Measurements from ENCODE around the gene OR2V2. TPM values are rescaled to one million over a fixed set of nuclear protein-coding genes. Genes with fewer than 3 reads are reported as not detected.

OR2V2 gene
- total RNA-seq, 1 experiment from 2014 or later = not detected

DNA sequence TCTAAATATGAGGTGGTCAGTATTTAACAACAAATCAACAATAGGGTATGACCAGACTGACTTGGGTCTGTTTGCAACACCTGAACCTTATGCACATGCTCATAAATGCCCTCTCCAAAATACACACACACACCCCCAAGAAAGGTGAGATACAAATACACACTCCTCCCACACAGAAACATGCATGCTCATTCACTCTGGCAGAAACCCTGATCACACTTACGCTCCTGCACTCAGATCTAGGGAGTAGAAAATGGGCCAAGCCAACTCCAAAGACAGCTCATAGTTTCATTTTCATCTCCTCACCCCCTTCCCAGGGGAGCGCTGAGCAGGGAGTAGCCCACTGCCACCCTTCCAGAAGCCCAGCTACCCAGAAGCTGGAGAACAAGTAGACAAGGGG is 46.3 kb downstream of the OR2V2 start:
- Histone ChIP-seq H3K23ac (ENCODE audit: insufficient read length, low read depth, low read length) (no peak overlapping the region), H4K5ac (ENCODE audit: insufficient read length, low read depth, low read length) (no peak overlapping the region), H4K20me1 (ENCODE audit: control insufficient read depth, insufficient read depth, insufficient read length) (no peaks in the 10 kb centered on the region), H3K9ac (ENCODE audit: extremely low read depth, insufficient read length, low read length) (no peak overlapping the region), H4K8ac (replicated peaks; ENCODE audit: insufficient read length, low read depth, low read length) (no peak overlapping the region), H3K27me3 (ENCODE audit: insufficient read depth, low read length) (peaks cover 16% of the 10 kb centered on the region), H2BK15ac (ENCODE audit: low read depth, low read length) (no peak overlapping the region), H4K91ac (ENCODE audit: insufficient read length, low read depth, low read length) (no peak overlapping the region), H3K27ac (ENCODE audit: insufficient read length, low read depth, low read length) (no peak overlapping the region), H3K79me2 (ENCODE audit: insufficient read depth, low read length) (no peaks in the 10 kb centered on the region), H3T11ph (ENCODE audit: low read length) (no peak overlapping the region), H3K4ac (ENCODE audit: low read depth, low read length) (no peak overlapping the region), H3K4me1 (ENCODE audit: insufficient read depth, low read length) (peaks cover 5% of the 10 kb centered on the region; the same call in 1 of the 2 replicates), H3K18ac (ENCODE audit: insufficient read length, low read depth, low read length) (no peak overlapping the region), H2BK5ac (ENCODE audit: insufficient read length, low read length) (no peak overlapping the region), H2AK5ac (ENCODE audit: insufficient read length, low read length) (no peak overlapping the region), H2BK20ac (ENCODE audit: low read depth, low read length, poor library complexity, severe bottlenecking) (no peak overlapping the region), H2BK12ac (ENCODE audit: insufficient read length, low read depth, low read length) (no peak overlapping the region), H3K4me2 (ENCODE audit: insufficient read depth, insufficient read length, low read length) (no peak overlapping the region), H3K79me1 (ENCODE audit: insufficient read depth, low read depth, low read length, poor library complexity, severe bottlenecking) (no peaks in the 10 kb centered on the region), H2BK120ac (ENCODE audit: low read depth, low read length, poor library complexity, severe bottlenecking) (no peak overlapping the region), H3K14ac (ENCODE audit: insufficient read depth, low read length) (no peak overlapping the region), H3K9me3 (ENCODE audit: control insufficient read depth, low read depth, low read length) (no peaks in the 10 kb centered on the region), H3K23me2 (ENCODE audit: insufficient read length, low read depth, low read length, poor library complexity, severe bottlenecking) (peaks cover 26% of the 10 kb centered on the region), H3K56ac (ENCODE audit: insufficient read length, low read depth, low read length) (no peak overlapping the region), H2AFZ (ENCODE audit: low read length) (no peak overlapping the region)
- no peak for DNase-seq
- H3K4me3 Mint-ChIP-seq = peak overlapping the region; percentile 18 to 40; a peak in 3 of 5 replicates
- WGBS (ENCODE audit: extremely low coverage, insufficient read length, low lambda C conversion rate) = no CpG with 5 or more reads among the region's 2 CpGs
- TF ChIP-seq, protein P1, sequence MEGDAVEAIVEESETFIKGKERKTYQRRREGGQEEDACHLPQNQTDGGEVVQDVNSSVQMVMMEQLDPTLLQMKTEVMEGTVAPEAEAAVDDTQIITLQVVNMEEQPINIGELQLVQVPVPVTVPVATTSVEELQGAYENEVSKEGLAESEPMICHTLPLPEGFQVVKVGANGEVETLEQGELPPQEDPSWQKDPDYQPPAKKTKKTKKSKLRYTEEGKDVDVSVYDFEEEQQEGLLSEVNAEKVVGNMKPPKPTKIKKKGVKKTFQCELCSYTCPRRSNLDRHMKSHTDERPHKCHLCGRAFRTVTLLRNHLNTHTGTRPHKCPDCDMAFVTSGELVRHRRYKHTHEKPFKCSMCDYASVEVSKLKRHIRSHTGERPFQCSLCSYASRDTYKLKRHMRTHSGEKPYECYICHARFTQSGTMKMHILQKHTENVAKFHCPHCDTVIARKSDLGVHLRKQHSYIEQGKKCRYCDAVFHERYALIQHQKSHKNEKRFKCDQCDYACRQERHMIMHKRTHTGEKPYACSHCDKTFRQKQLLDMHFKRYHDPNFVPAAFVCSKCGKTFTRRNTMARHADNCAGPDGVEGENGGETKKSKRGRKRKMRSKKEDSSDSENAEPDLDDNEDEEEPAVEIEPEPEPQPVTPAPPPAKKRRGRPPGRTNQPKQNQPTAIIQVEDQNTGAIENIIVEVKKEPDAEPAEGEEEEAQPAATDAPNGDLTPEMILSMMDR (conservative IDR thresholded peaks at IDR 0.05) = no peak
- peaks cover 5% of the 10 kb centered on the region in 2 experiments; a peak in 2 of 5 replicates for H3K9me3 Mint-ChIP-seq
- peaks cover 24 to 37% of the 10 kb centered on the region in 2 experiments for H3K4me1 Mint-ChIP-seq
- H3K27me3 Mint-ChIP-seq (ENCODE audit: low read depth) = peaks cover 72% of the 10 kb centered on the region
- H3K27ac Mint-ChIP-seq = no peak overlapping the region; a peak in 1 of 7 replicates
- peaks cover 0 to 2% (median 0%) of the 10 kb centered on the region in 3 experiments; a peak in 2 of 7 replicates for H3K36me3 Mint-ChIP-seq (ENCODE audit: insufficient read depth in 1 of 3, low read depth in 3 of 3)

Data from H9 (cell line).